CD4-positive, alpha-beta T cell (primary cell): ENCODE results near the gene TMED4. TPM values are rescaled to one million over a fixed set of nuclear protein-coding genes. Genes with fewer than 3 reads are reported as not detected.
A peak's percentile ranks its signal among the peaks of the same experiment; 100 is the strongest.

Experiments
- ATAC-seq: fragments of 200-7000 bp; cut with Tn5 transposase; one replicate; pipeline ENCODE4 v1.10.0; 2022; ENCODE audit warnings: mild to moderate bottlenecking; ENCODE audit not compliant: poor library complexity
- CTCF ChIA-PET: fragments of 350-600 bp; sonication (Branson Sonifier 250); formaldehyde crosslinking; loops from one replicate; lab custom pipeline; 2021; ENCODE audit warnings: antibody characterized with exemption, inconsistent platforms; lab: Charles Lee
- POLR2A ChIA-PET: fragments of 350-600 bp; sonication (Branson Sonifier 250); formaldehyde crosslinking; loops from one replicate; lab custom pipeline; 2021; ENCODE audit warnings: antibody characterized with exemption, inconsistent platforms; lab: Charles Lee
- DNase-seq, 14 experiments: peaks; one replicate each; pipeline ENCODE4 v3.0.0-alpha.2; 2013 to 2020; ENCODE audit warnings: mixed read lengths in 2 of 14
- H3K27ac ChIP-seq, 2 donors: one replicate each; pipeline versions ENCODE4 v1.5.1 to v1.7.0; 2013; ENCODE audit warnings: low read length in 2 of 2, low read depth in 1 of 2, mild to moderate bottlenecking in 1 of 2
- H3K27me3 ChIP-seq, 2 experiments: 1 replicate in 1 of 2; 2 replicates in 1 of 2; pipeline versions ENCODE4 v1.6.1 to v1.7.0; 2013; ENCODE audit warnings: low read length in 2 of 2, control low read depth in 1 of 2, mild to moderate bottlenecking in 1 of 2, moderate library complexity in 1 of 2; ENCODE audit not compliant: insufficient read depth in 2 of 2, control insufficient read depth in 1 of 2
- H3K36me3 ChIP-seq: one replicate; pipeline ENCODE4 v1.6.1; 2013; ENCODE audit warnings: low read length, control low read depth; ENCODE audit not compliant: insufficient read depth
- H3K4me1 ChIP-seq: one replicate; pipeline ENCODE4 v1.6.1; 2013; ENCODE audit warnings: low read length, control low read depth; ENCODE audit not compliant: insufficient read depth
- H3K4me3 ChIP-seq: one replicate; pipeline ENCODE4 v1.5.1; 2013; ENCODE audit warnings: mild to moderate bottlenecking, low read length, moderate library complexity
- H3K9me3 ChIP-seq, 2 experiments: 1 replicate in 1 of 2; 2 replicates in 1 of 2; pipeline versions ENCODE4 v1.6.1 to v1.7.0; 2013; ENCODE audit warnings: low read length in 2 of 2, mild to moderate bottlenecking in 2 of 2, control low read depth in 1 of 2, moderate library complexity in 1 of 2; ENCODE audit not compliant: control insufficient read depth in 1 of 2, insufficient read depth in 1 of 2
- H3K27ac Mint-ChIP-seq: one replicate; pipeline ENCODE4 v1.8.0; 2020; ENCODE audit warnings: mixed read lengths
- H3K27me3 Mint-ChIP-seq: one replicate; pipeline ENCODE4 v1.8.0; 2021; ENCODE audit warnings: mixed read lengths
- H3K36me3 Mint-ChIP-seq: one replicate; pipeline ENCODE4 v1.8.0; 2021; ENCODE audit warnings: low read depth, mixed read lengths
- H3K4me1 Mint-ChIP-seq: one replicate; pipeline ENCODE4 v1.8.0; 2021; ENCODE audit warnings: low read depth, mixed read lengths
- H3K4me3 Mint-ChIP-seq: one replicate; pipeline ENCODE4 v1.8.0; 2020; ENCODE audit warnings: mild to moderate bottlenecking, mixed read lengths
- H3K9me3 Mint-ChIP-seq: one replicate; pipeline ENCODE4 v1.8.0; 2020; ENCODE audit warnings: mixed read lengths
- CTCF ChIP-seq: fragments of 200-600 bp; IDR thresholded peaks from one replicate; pipeline ENCODE4 v1.8.0; 2022; ENCODE audit warnings: antibody characterized with exemption, mild to moderate bottlenecking
- intact Hi-C, 2 experiments: fragments of 100-400 bp; cut with DNase I in 1 of 2; cut with micrococcal nuclease in 1 of 2; formaldehyde crosslinking; loops; one replicate each; pipeline versions ENCODE4 v1.15.1 to v1.9.0; 2023 to 2025; cut with DNase I, micrococcal nuclease
- total RNA-seq, 174 experiments: library from RNA in 2 of 174; stranded (reverse) in 2 of 174; gene quantifications; one replicate each; pipeline ENCODE4 v1.2.3 and lab custom pipeline; 2021 to 2026

TMED4 gene
- total RNA-seq, 2 experiments from 2014 or later: 134 to 138 TPM

GRCh38 chr7:44590910-44591309 is 8.9 kb upstream of the TMED4 start:
- no peaks in the 10 kb centered on the region for H3K4me1 ChIP-seq
- no peak overlapping the region for H3K27ac ChIP-seq

GRCh38 chr7:44587843-44588711 is 6.0 kb upstream of the TMED4 start:
- Mint-ChIP-seq H3K9me3 (no peaks in the 10 kb centered on the region), H3K4me1 (peaks cover 7% of the 10 kb centered on the region), H3K27me3 (no peaks in the 10 kb centered on the region), H3K27ac (no peak overlapping the region), H3K4me3 (no peak overlapping the region), H3K36me3 (no peaks in the 10 kb centered on the region)
- TF ChIP-seq CTCF: peak; percentile 88
- Histone ChIP-seq H3K36me3 (no peaks in the 10 kb centered on the region), H3K9me3 (no peaks in the 10 kb centered on the region), H3K4me3 (no peak overlapping the region), H3K4me1 (peaks cover 2% of the 10 kb centered on the region), H3K27me3 (no peaks in the 10 kb centered on the region), H3K27ac (no peak overlapping the region)
- POLR2A ChIA-PET: interaction anchor here (1.0 to 1.3 kb wide), 5 partner anchors 19 to 297 kb away, joined by 3 to 6 read pairs (median 5); partner anchors contain the start of genes H2AZ2, OGDH and PURB
- CTCF ChIA-PET: interaction anchor here (0.6 to 1.4 kb wide), 11 partner anchors 45 to 332 kb away, joined by 3 to 5 read pairs (median 3); partner anchors contain the start of gene H2AZ2
- intact Hi-C loops: loop anchor here (1.0 to 10.0 kb wide), 8 partner anchors 51 to 548 kb away; partner anchors contain the start of genes PPIA (in 1 of the 2) and ZMIZ2 (in 1 of the 2)
- ATAC-seq: peak; percentile 76
- peak; percentile 30 to 81 (median 57) for DNase-seq

More at GRCh38 chr7:44590910-44591309, 8.9 kb upstream of the TMED4 start:
- H3K9me3 ChIP-seq: no peaks in the 10 kb centered on the region
- H3K36me3 Mint-ChIP-seq: no peaks in the 10 kb centered on the region
- H3K4me3 Mint-ChIP-seq: no peak overlapping the region
- ATAC-seq: no peak
- intact Hi-C loops: no loop called here
- H3K9me3 Mint-ChIP-seq: no peaks in the 10 kb centered on the region
- H3K27ac Mint-ChIP-seq: no peak overlapping the region
- TF ChIP-seq CTCF: no peak
- ChIA-PET POLR2A (interaction anchor here (1.4 to 1.6 kb wide), 2 partner anchors 8 to 15 kb away, joined by 5 to 6 read pairs; partner anchors contain the start of genes OGDH and TMED4), CTCF (interaction anchor here (0.7 kb wide), 1 partner anchor 325 kb away, joined by 3 read pairs; no protein-coding TSS in a partner anchor)
- peaks cover 7% of the 10 kb centered on the region for H3K4me1 Mint-ChIP-seq
- H3K27me3 Mint-ChIP-seq: no peaks in the 10 kb centered on the region
- DNase-seq: no peak
- no peaks in the 10 kb centered on the region for H3K27me3 ChIP-seq
- H3K4me3 ChIP-seq: no peak overlapping the region
- H3K36me3 ChIP-seq: no peaks in the 10 kb centered on the region

GRCh38 chr7:44583146-44583865 is 1.3 kb upstream of the TMED4 start:
- ChIA-PET POLR2A (interaction anchor here (0.7 to 4.2 kb wide), 18 partner anchors 8 to 416 kb away, joined by 3 to 65 read pairs (median 8); partner anchors contain the start of genes DDX56, H2AZ2, NUDCD3 and OGDH), CTCF (interaction anchor here (1.1 kb wide), 1 partner anchor 18 kb away, joined by 4 read pairs; no protein-coding TSS in a partner anchor)
- H3K4me1 Mint-ChIP-seq: peaks cover 44% of the 10 kb centered on the region
- no peak for ATAC-seq
- H3K9me3 Mint-ChIP-seq: no peaks in the 10 kb centered on the region
- H3K27ac Mint-ChIP-seq: peak overlapping the region; percentile 97
- H3K4me3 Mint-ChIP-seq: peak overlapping the region; percentile 95
- H3K4me1 ChIP-seq: peaks cover 32% of the 10 kb centered on the region
- H3K36me3 ChIP-seq: peaks cover 30% of the 10 kb centered on the region
- TF ChIP-seq CTCF: no peak
- intact Hi-C loops: loop anchor here (2.0 to 10.0 kb wide), 3 partner anchors 169 to 401 kb away; partner anchors contain the start of gene PPIA (in 1 of the 2)
- H3K27ac ChIP-seq: peak overlapping the region; percentile 96
- DNase-seq: no peak
- H3K9me3 ChIP-seq: no peaks in the 10 kb centered on the region
- H3K27me3 ChIP-seq: no peaks in the 10 kb centered on the region
- peaks cover 39% of the 10 kb centered on the region for H3K36me3 Mint-ChIP-seq
- peak overlapping the region; percentile 87 for H3K4me3 ChIP-seq
- H3K27me3 Mint-ChIP-seq: no peaks in the 10 kb centered on the region
